Cardiac fibroblast (primary cell): Measurements from ENCODE around the gene MEGF10.

Source experiments
- DNase-seq, 2 donors: peaks; one replicate each; pipeline versions ENCODE4 v3.0.0 to v3.0.0-alpha.2; 2010; ENCODE audit warnings: low read depth in 2 of 2
- H3K4me3 ChIP-seq, 2 donors: replicated peaks in 1 of 2; 1 replicate in 1 of 2; 2 replicates in 1 of 2; pipeline ENCODE4 v1.5.1; 2011; ENCODE audit warnings: low read depth in 2 of 2, low read length in 2 of 2, mild to moderate bottlenecking in 2 of 2, moderate library complexity in 1 of 2
- CTCF ChIP-seq: IDR thresholded peaks from one replicate; pipeline ENCODE4 v1.5.1; 2011; ENCODE audit warnings: low read depth, mild to moderate bottlenecking, low read length, inconsistent platforms

MEGF10 gene

DNA sequence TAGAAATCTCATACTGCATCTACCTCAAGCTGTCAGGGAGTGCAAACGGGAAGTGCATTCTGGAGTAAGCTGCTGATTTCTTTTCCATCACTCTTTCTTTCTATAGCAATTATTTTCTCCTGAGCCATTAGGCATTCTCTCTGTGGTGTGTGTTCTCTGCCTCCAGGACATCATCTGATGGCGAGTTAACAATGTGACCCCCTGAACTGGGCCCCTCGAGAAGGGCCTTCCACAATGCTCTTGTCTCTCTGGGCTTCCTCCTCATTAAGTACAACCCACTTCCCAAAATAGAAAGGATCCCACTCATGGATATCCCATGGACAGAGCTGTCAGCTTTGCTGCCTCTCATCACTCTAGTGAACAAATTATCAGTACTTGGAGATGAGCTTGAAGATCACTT, 130.2 kb downstream of the MEGF10 start:
- no peak overlapping the region for H3K4me3 ChIP-seq
- no peak for DNase-seq
- no peak for TF ChIP-seq CTCF

- DNase-seq: no peak
- TF ChIP-seq CTCF: no peak
- no peak overlapping the region for H3K4me3 ChIP-seq
Measured at GRCh38 chr5:127421471-127421870, 130.9 kb downstream of the MEGF10 start.

GRCh38 chr5:127423173-127423798, 132.7 kb downstream of the MEGF10 start:
- no peak overlapping the region for H3K4me3 ChIP-seq
- TF ChIP-seq CTCF: no peak
- no peak for DNase-seq

- H3K4me3 ChIP-seq: no peak overlapping the region
- no peak for TF ChIP-seq CTCF
- DNase-seq: no peak
Measured at GRCh38 chr5:127425037-127425436, 134.4 kb downstream of the MEGF10 start.

- TF ChIP-seq CTCF: no peak
- H3K4me3 ChIP-seq: no peak overlapping the region
Measured at GRCh38 chr5:127425868-127426267, 135.3 kb downstream of the MEGF10 start.

GRCh38 chr5:127426661-127427060, 136.1 kb downstream of the MEGF10 start:
- H3K4me3 ChIP-seq: no peak overlapping the region
- DNase-seq: no peak
- no peak for TF ChIP-seq CTCF

More at GRCh38 chr5:127425868-127426267, 135.3 kb downstream of the MEGF10 start:
- DNase-seq: no peak

DNA sequence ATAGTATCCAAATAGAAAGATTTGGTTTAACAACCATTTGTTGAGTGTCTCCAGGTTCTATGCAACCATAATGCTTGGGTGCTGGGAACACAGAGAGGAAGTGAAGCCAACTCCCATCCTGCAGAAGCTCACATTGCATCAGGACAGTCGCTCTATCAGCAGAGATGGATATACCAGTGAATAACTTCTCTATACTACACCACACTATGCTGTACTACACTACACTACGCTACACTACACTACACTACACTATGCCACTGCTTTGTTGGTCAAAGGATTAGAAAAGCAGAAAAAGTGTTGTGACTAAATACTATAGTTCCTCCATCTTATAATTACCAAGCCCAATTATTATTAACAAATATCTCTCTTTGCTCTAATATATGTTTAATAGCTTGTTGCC, 137.7 kb downstream of the MEGF10 start:
- DNase-seq: no peak
- no peak for TF ChIP-seq CTCF
- no peak overlapping the region for H3K4me3 ChIP-seq
